GM12873 (cell line): Measurements from ENCODE around the gene GPR132.
A peak's percentile ranks its signal among the peaks of the same experiment; 100 is the strongest.

Experiments
- CTCF ChIP-seq: IDR thresholded peaks from 2 replicates; pipeline ENCODE4 v1.5.1; 2012; ENCODE audit warnings: low read depth, mild to moderate bottlenecking, moderate library complexity, low read length, control low read depth; ENCODE audit not compliant: insufficient read depth; ENCODE audit errors: missing control alignments

The GPR132 gene

DNA sequence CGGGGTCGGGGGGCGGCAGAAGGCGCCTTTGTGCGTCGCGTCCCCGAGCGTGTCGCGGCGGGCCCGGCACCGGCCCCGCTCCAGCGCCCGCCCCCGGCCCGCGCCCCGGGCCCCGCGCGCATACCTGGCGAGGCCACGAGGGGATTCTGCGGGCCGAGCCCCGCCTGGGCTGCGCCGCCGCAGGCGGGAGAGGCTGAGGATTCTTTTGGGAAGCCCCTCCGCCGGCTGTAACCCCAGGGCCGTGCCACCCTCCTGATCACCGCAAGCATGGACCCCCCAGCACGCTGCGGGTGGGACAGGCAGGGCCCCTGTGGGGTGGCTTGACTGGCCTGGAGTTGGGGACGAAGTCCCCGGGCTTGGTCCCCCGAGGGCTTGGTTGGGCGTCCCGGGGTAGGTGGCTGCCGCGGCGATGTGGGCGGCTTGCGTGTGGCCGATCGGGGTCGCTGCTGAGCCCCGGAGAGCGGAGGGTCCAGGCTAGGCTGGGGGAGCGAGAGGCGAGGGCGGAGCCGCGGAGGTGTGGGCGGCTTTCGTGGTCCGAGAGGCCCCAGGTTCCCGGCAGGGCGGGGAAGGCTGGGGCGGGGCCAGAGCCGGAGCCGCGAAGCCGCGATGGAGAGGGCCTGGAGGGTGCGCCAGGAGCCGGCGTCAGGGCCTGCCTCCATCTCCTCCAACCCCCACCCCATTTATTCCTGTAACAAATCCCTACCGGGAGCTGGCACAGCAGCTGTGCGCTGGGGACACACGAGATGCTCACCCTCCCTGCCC lies 28.4 kb upstream of the GPR132 start:
- peak; percentile 46 for TF ChIP-seq CTCF

- TF ChIP-seq CTCF: no peak
Measured at GRCh38 chr14:105093038-105093430, 27.8 kb upstream of the GPR132 start.

DNA sequence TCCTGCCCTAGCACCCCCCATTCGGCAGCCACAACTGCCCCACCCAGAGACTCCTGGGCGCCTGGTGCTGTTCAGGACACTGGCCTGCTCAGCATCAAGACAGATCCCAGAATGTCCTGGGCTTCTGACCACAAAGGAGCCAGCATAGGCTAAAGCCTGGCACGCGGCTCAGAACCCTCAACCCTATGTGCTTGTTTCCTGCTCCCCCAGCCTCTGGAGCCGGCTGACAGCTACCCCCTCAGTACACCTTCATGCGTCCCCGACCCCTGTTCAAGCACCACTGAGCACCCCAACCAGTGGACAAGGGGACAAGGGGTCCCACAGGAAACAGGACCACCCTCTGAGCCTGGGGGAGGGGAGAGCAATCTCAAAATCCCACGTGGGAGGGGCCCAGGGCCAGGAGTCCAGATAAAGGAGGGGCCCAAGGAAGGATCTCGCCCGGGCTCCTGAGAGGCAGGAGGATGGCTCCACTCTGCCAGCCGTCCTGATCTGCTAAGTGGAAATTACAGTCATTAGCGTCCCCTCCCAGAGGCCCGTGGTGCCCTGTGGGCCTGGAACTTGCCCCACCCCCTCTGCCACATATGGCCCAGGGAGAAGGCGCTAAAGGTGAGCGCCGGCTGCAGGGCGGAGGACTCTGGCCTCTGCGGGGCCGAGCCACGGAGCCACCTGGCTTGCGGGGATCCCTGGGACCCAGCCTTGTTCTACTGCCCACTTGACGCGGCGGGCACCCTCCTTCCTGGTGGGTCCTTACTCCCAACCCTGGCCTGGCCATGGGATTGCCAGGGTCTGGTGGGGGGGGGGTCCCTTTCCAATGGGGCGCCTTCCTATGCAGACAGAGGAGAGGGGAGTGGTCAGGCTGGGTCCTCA lies 27.2 kb upstream of the GPR132 start:
- TF ChIP-seq CTCF: no peak

- no peak for TF ChIP-seq CTCF
Measured at GRCh38 chr14:105091517-105092170, 26.4 kb upstream of the GPR132 start.

DNA sequence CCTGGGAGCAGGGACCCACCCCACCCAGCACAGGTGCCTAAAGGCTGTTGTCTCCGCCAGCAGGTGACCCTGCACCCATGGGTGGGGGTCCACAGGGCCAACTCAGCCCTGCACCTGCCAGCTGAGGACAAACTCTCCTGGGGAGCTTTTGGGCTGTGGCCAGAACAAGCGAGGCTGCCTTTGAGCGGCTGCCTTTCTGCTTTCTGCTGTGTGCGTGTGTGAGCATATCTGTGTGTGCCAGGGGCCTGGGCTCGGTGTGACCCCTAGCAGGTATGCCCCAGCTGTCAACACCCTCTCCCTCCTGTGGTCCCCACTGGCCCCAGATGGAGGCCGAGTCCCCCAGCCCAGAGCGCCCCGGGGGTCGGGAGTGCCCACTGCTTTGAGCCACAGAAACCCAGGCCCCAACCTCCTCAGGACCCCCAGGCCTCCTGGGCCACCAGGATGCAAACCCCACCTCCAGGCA lies 25.9 kb upstream of the GPR132 start:
- no peak for TF ChIP-seq CTCF

- TF ChIP-seq CTCF: peak; percentile 98
Measured at GRCh38 chr14:105090493-105091053, 25.3 kb upstream of the GPR132 start.
